Caco-2 (cell line): ENCODE data around the gene LRTM1. TPM values are rescaled to one million over a fixed set of nuclear protein-coding genes. Genes with fewer than 3 reads are reported as not detected.

ENCODE experiments used
- BruUV-seq: library from RNA; stranded (reverse); fragments of 400-500 nt; replicated peaks from 2 replicates; lab custom pipeline; 2021; lab: Mats Ljungman, UMichigan
- CTCF ChIA-PET: fragments of 300-600 bp; sonication (Branson Sonifier 250); formaldehyde crosslinking; loops from one replicate; lab custom pipeline; 2022; ENCODE audit warnings: antibody characterized with exemption; lab: Charles Lee
- POLR2A ChIA-PET: fragments of 300-600 bp; sonication (Branson Sonifier 250); formaldehyde crosslinking; loops from one replicate; lab custom pipeline; 2022; ENCODE audit warnings: antibody characterized with exemption; lab: Charles Lee
- DNase-seq, 2 experiments: peaks; one replicate each; pipeline versions ENCODE4 v3.0.0 to v3.0.0-alpha.2; 2020 to 2022
- H3K27me3 ChIP-seq: replicated peaks from 2 replicates; pipeline ENCODE4 v1.6.0; 2011; ENCODE audit warnings: low read length; ENCODE audit not compliant: control insufficient read depth, insufficient read depth
- H3K36me3 ChIP-seq: 2 replicates; pipeline ENCODE4 v1.5.1; 2011; ENCODE audit warnings: low read length; ENCODE audit not compliant: control insufficient read depth, insufficient read depth
- H3K4me1 ChIP-seq: fragments of 250-450 bp; sonication (Bioruptor Pico); 2 replicates; pipeline ENCODE4 v1.5.1; 2020; ENCODE audit warnings: mild to moderate bottlenecking
- H3K4me3 ChIP-seq: 2 replicates; pipeline ENCODE4 v1.5.1; 2011; ENCODE audit warnings: low read depth, mild to moderate bottlenecking, control low read depth, low read length
- H3K9me3 ChIP-seq: fragments of 250-450 bp; sonication (Bioruptor Pico); 2 replicates; pipeline ENCODE4 v1.5.1; 2020; ENCODE audit warnings: mild to moderate bottlenecking, moderate library complexity
- H3K27ac Mint-ChIP-seq: one replicate; pipeline ENCODE4 v1.8.0; 2022; ENCODE audit warnings: mixed read lengths; ENCODE audit not compliant: unreplicated experiment
- H3K27me3 Mint-ChIP-seq: one replicate; pipeline ENCODE4 v1.8.0; 2022; ENCODE audit warnings: mixed read lengths; ENCODE audit not compliant: insufficient read depth, unreplicated experiment
- H3K36me3 Mint-ChIP-seq: one replicate; pipeline ENCODE4 v1.8.0; 2022; ENCODE audit warnings: mild to moderate bottlenecking, mixed read lengths; ENCODE audit not compliant: insufficient read depth, unreplicated experiment
- H3K4me1 Mint-ChIP-seq: one replicate; pipeline ENCODE4 v1.8.0; 2022; ENCODE audit warnings: low read depth, mixed read lengths; ENCODE audit not compliant: unreplicated experiment
- H3K4me3 Mint-ChIP-seq: one replicate; pipeline ENCODE4 v1.8.0; 2022; ENCODE audit warnings: mild to moderate bottlenecking, moderate library complexity, mixed read lengths; ENCODE audit not compliant: unreplicated experiment
- H3K9me3 Mint-ChIP-seq: one replicate; pipeline ENCODE4 v1.8.0; 2022; ENCODE audit warnings: mixed read lengths; ENCODE audit not compliant: unreplicated experiment
- intact Hi-C: fragments of 100-400 bp; cut with micrococcal nuclease; formaldehyde crosslinking; loops from one replicate; pipeline ENCODE4 v1.10.0; 2022; ENCODE audit not compliant: unreplicated experiment
- total RNA-seq: library from RNA; stranded (reverse); gene quantifications from 2 replicates; pipeline ENCODE4 v1.2.3, GENCODE V29; 2022
- TF ChIP-seq, protein P1 (sequence below), 2 experiments: fragments of 200-600 bp in 1 of 2; IDR thresholded peaks; 1 replicate in 1 of 2; 2 replicates in 1 of 2; pipeline versions ENCODE4 v1.5.1 to v1.8.0; 2011 to 2022; ENCODE audit warnings: antibody characterized with exemption in 1 of 2, control low read depth in 1 of 2, inconsistent platforms in 1 of 2, low read depth in 1 of 2, low read length in 1 of 2, mild to moderate bottlenecking in 1 of 2, moderate library complexity in 1 of 2; ENCODE audit not compliant: insufficient read depth in 1 of 2, severe bottlenecking in 1 of 2, unreplicated experiment in 1 of 2

The LRTM1 gene
- total RNA-seq, 1 experiment from 2014 or later, result not detected

DNA sequence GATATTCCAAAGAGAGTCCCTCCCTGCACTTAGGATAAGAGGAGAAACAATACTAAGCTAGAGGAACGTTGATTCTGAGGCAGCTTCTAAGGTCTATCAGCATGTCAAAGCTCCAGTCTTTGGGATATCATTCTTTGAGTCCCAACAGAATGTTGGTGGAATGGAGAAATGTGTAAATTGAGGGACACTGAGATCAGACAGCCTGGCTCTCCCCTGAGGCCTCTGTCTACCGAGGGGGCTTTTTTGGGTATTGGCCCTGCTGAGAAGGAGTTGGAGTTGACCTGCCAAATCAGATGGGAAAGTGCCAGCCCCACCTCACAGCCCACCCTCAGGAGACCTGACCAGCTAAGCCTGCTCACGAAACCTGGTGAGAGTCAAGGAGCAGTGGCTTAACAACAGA lies 27.6 kb upstream of the LRTM1 start:
- Histone ChIP-seq H3K4me1 (no peaks in the 10 kb centered on the region), H3K27me3 (no peaks in the 10 kb centered on the region), H3K36me3 (no peaks in the 10 kb centered on the region), H3K9me3 (no peaks in the 10 kb centered on the region), H3K4me3 (no peak overlapping the region)
- TF ChIP-seq, protein P1, sequence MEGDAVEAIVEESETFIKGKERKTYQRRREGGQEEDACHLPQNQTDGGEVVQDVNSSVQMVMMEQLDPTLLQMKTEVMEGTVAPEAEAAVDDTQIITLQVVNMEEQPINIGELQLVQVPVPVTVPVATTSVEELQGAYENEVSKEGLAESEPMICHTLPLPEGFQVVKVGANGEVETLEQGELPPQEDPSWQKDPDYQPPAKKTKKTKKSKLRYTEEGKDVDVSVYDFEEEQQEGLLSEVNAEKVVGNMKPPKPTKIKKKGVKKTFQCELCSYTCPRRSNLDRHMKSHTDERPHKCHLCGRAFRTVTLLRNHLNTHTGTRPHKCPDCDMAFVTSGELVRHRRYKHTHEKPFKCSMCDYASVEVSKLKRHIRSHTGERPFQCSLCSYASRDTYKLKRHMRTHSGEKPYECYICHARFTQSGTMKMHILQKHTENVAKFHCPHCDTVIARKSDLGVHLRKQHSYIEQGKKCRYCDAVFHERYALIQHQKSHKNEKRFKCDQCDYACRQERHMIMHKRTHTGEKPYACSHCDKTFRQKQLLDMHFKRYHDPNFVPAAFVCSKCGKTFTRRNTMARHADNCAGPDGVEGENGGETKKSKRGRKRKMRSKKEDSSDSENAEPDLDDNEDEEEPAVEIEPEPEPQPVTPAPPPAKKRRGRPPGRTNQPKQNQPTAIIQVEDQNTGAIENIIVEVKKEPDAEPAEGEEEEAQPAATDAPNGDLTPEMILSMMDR (IDR thresholded peaks at IDR 0.05; ENCODE audit: insufficient read depth in 1 of 2, low read depth in 1 of 2, low read length in 1 of 2, severe bottlenecking in 1 of 2, unreplicated experiment in 1 of 2), result no peak
- Mint-ChIP-seq H3K27ac (no peak overlapping the region), H3K9me3 (no peaks in the 10 kb centered on the region), H3K27me3 (peaks cover 3% of the 10 kb centered on the region), H3K36me3 (no peaks in the 10 kb centered on the region), H3K4me3 (no peak overlapping the region), H3K4me1 (no peaks in the 10 kb centered on the region)
- intact Hi-C loops, result loop anchor here (10.0 kb wide), 1 partner anchor 81 kb away; no protein-coding TSS in a partner anchor
- BruUV-seq, result no TSS peak
- ChIA-PET CTCF (no interaction called here), POLR2A (no interaction called here)
- no peak for DNase-seq

DNA sequence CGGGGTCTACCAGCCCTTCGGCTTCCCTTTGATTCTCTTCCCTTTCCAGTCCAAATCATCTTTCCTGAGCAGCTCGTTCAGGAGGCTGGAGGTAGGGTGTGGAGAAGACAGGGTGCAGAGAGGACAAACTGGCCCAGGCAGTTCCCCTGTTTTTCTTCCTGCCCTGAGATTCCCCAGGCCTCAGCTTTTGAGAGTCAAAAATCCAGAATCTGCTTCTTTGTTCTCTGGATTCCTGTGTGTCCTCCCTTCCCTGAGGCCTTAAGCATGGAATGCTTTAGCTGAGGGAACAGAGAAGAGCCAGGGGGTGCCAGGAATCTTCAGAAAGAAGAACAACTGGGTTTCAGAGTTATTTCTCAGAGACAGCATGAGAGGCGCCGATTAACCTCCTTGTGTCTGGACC lies 26.7 kb upstream of the LRTM1 start:
- BruUV-seq, result no TSS peak
- Histone ChIP-seq H3K9me3 (no peaks in the 10 kb centered on the region), H3K4me3 (no peak overlapping the region), H3K27me3 (no peaks in the 10 kb centered on the region), H3K36me3 (no peaks in the 10 kb centered on the region), H3K4me1 (no peaks in the 10 kb centered on the region)
- peak in 1 of 2 experiments; percentile 35 for DNase-seq
- no peak overlapping the region for H3K4me3 Mint-ChIP-seq
- H3K9me3 Mint-ChIP-seq, result no peaks in the 10 kb centered on the region
- peaks cover 3% of the 10 kb centered on the region for H3K27me3 Mint-ChIP-seq
- no peak overlapping the region for H3K27ac Mint-ChIP-seq
- ChIA-PET CTCF (no interaction called here), POLR2A (no interaction called here)
- no peaks in the 10 kb centered on the region for H3K4me1 Mint-ChIP-seq
- TF ChIP-seq, protein P1 (IDR thresholded peaks at IDR 0.05; ENCODE audit: insufficient read depth in 1 of 2, low read depth in 1 of 2, low read length in 1 of 2, severe bottlenecking in 1 of 2, unreplicated experiment in 1 of 2), result no peak
- no peaks in the 10 kb centered on the region for H3K36me3 Mint-ChIP-seq
- intact Hi-C loops, result loop anchor here (10.0 kb wide), 1 partner anchor 80 kb away; no protein-coding TSS in a partner anchor

DNA sequence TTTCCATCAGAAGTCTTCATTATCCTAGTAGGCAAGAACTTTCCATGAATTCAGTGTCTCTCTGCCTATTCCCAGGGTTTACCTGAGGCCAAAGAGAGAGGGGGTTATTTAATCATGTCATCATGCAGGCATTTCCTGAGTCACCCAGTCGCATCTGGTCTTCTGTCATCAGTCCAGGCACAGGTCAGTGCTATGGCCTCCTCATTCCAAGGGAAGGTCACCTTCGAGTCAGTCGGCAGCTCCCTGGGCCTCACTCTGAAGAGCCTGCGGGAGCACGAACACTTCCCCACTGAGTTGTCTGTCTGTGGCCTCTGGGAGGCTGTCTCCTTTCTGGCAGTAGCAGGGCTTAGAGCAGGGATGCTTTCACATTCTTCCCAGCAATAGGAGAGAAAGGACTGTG lies 26.2 kb upstream of the LRTM1 start:
- Mint-ChIP-seq H3K4me3 (no peak overlapping the region), H3K27ac (no peak overlapping the region), H3K36me3 (no peaks in the 10 kb centered on the region), H3K4me1 (no peaks in the 10 kb centered on the region), H3K27me3 (peaks cover 3% of the 10 kb centered on the region), H3K9me3 (no peaks in the 10 kb centered on the region)
- ChIA-PET POLR2A (no interaction called here), CTCF (no interaction called here)
- TF ChIP-seq, protein P1 (IDR thresholded peaks at IDR 0.05; ENCODE audit: insufficient read depth in 1 of 2, low read depth in 1 of 2, low read length in 1 of 2, severe bottlenecking in 1 of 2, unreplicated experiment in 1 of 2), result no peak
- Histone ChIP-seq H3K4me3 (no peak overlapping the region), H3K36me3 (no peaks in the 10 kb centered on the region), H3K27me3 (no peaks in the 10 kb centered on the region), H3K4me1 (no peaks in the 10 kb centered on the region), H3K9me3 (no peaks in the 10 kb centered on the region)
- peak in 1 of 2 experiments; percentile 55 for DNase-seq
- intact Hi-C loops, result loop anchor here (10.0 kb wide), 1 partner anchor 79 kb away; no protein-coding TSS in a partner anchor
- no TSS peak for BruUV-seq
